ENCODE measurements around the gene SLC25A45. TPM values are rescaled to one million over a fixed set of nuclear protein-coding genes. Genes with fewer than 3 reads are reported as not detected.

Gene SLC25A45
- total and polyA plus RNA-seq, 9 donors: 2.7 to 8.7 (median 3.4) TPM

DNA sequence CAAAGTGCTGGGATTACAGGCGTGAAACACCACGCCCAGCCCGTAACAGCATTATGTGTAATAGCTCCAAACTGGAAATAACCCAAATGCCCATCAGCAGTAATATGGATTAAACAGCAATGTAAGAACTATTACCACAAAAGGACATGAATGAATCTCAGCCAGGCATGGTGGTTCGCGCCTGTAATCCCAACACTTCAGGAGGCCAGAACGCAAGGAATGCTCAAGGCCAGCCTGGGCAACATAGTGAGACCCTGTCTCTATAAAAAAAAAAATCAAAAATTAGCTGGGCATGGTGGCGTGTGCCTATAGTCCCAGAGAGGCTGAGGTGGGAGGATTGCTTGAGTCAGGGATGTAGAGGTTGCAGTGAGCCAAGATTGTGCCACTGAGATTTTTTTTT lies 51.9 kb downstream of the SLC25A45 start:
- TF ChIP-seq POLR2A (IDR thresholded peaks at IDR 0.05) (no peak), EP300 (IDR thresholded peaks at IDR 0.05) (no peak)
- TF ChIP-seq, protein P1, sequence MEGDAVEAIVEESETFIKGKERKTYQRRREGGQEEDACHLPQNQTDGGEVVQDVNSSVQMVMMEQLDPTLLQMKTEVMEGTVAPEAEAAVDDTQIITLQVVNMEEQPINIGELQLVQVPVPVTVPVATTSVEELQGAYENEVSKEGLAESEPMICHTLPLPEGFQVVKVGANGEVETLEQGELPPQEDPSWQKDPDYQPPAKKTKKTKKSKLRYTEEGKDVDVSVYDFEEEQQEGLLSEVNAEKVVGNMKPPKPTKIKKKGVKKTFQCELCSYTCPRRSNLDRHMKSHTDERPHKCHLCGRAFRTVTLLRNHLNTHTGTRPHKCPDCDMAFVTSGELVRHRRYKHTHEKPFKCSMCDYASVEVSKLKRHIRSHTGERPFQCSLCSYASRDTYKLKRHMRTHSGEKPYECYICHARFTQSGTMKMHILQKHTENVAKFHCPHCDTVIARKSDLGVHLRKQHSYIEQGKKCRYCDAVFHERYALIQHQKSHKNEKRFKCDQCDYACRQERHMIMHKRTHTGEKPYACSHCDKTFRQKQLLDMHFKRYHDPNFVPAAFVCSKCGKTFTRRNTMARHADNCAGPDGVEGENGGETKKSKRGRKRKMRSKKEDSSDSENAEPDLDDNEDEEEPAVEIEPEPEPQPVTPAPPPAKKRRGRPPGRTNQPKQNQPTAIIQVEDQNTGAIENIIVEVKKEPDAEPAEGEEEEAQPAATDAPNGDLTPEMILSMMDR (IDR thresholded peaks at IDR 0.05): no peak
- H3K27me3 ChIP-seq: no peaks in the 10 kb centered on the region
- intact Hi-C loops (cut with DNase I): loop anchor here in 1 of 4 donors (2.0 kb wide), 1 partner anchor 56 kb away; no protein-coding TSS in a partner anchor
- 64 to 79% (median 74%) methylated on average over 7 of the region's 7 CpGs for WGBS, 3 donors
- no peak overlapping the region for H3K27ac ChIP-seq
- no peaks in the 10 kb centered on the region for H3K9me3 ChIP-seq
- H3K4me1 ChIP-seq (ENCODE audit: insufficient read depth): peaks cover 6% of the 10 kb centered on the region
- DNase-seq: no peak
- no peak overlapping the region for H3K4me3 ChIP-seq
- no peaks in the 10 kb centered on the region for H3K36me3 ChIP-seq

DNA sequence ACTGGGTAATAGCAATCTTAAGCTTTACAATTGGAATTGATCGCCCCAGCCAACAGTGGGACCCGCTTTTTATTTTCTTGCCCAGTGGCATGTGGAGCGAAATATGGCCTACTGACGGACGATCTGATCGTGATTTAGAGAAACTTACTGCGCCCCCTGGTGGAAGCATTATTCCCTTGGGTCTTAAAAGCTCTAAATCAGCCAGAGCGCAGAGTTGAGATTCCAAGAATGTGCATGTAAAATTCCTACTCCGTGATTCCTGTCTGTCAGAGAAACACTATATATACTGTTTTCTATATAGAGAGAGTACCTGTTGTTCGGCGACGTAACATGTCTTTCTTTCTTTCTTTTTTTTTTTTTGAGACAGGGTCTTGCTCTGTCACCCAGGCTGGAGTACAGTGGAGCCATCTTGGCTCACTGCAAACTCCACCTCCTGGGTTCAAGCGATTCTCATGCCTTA lies 52.5 kb downstream of the SLC25A45 start:
- DNase-seq: peak; percentile 77 to 94 (median 85)
- peaks cover 2% of the 10 kb centered on the region for H3K4me1 ChIP-seq (ENCODE audit: insufficient read depth)
- no peak overlapping the region for H3K27ac ChIP-seq
- TF ChIP-seq, protein P1 (IDR thresholded peaks at IDR 0.05): peak; percentile 66 to 81 (median 80)
- TF ChIP-seq EP300 (IDR thresholded peaks at IDR 0.05): no peak
- H3K4me3 ChIP-seq: no peak overlapping the region
- H3K9me3 ChIP-seq: no peaks in the 10 kb centered on the region
- WGBS, 3 donors: 3 to 5% (median 4%) methylated on average over 13 of the region's 13 CpGs
- intact Hi-C loops (cut with DNase I): loop anchor here in 1 of 4 donors (2.0 kb wide), 1 partner anchor 55 kb away; no protein-coding TSS in a partner anchor
- H3K27me3 ChIP-seq: no peaks in the 10 kb centered on the region
- H3K36me3 ChIP-seq: no peaks in the 10 kb centered on the region

DNA sequence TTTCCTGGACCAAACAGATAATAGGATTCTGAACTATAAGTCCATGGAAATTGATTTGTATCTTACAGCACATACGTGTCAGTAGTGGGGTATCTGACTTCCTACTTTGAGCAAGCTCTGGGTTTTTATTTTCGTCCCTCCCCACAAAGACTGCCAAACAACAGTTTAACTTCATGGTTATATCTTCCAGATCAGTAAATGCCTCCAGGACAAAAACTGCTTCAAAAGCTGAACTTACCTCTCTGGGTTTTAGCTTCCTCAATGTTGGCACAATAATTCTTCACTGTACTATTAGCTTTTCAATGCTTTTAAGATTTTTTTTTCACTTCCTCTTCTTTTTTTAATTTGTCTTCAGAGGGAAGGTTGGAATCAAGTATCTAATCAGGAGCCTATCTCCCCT lies 53.0 kb downstream of the SLC25A45 start:
- Histone ChIP-seq H3K27ac (no peak overlapping the region), H3K27me3 (no peaks in the 10 kb centered on the region), H3K36me3 (no peaks in the 10 kb centered on the region), H3K9me3 (no peaks in the 10 kb centered on the region), H3K4me1 (ENCODE audit: insufficient read depth) (no peaks in the 10 kb centered on the region), H3K4me3 (no peak overlapping the region)
- 57 to 69% (median 59%) methylated on average over 2 of the region's 2 CpGs for WGBS, 3 donors
- TF ChIP-seq, protein P1 (IDR thresholded peaks at IDR 0.05): no peak
- no peak for TF ChIP-seq EP300 (IDR thresholded peaks at IDR 0.05)
- no peak for TF ChIP-seq POLR2A (IDR thresholded peaks at IDR 0.05)
- intact Hi-C loops (cut with DNase I): no loop called here
- no peak for DNase-seq

DNA sequence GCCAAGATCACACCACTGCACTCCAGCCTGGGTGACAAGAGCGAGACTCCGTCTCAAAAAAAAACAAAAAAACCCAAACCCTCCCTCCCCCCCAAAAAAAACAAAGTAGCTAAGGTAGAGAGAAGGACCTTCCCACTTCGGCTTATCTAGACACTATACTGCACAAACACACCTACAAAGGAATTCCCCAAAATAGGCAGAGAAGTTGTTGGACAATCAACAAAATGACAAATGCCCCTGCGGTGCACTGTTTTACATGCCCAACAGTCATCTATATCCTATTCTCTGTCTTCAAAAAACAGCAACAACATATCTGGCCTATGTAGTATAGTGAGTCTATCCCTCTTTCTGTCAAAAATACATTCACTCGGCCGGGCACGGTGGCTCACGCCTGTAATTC lies 55.4 kb downstream of the SLC25A45 start:
- Histone ChIP-seq H3K27me3 (no peaks in the 10 kb centered on the region), H3K4me3 (no peak overlapping the region), H3K9me3 (no peaks in the 10 kb centered on the region), H3K27ac (no peak overlapping the region), H3K4me1 (ENCODE audit: insufficient read depth) (no peaks in the 10 kb centered on the region), H3K36me3 (no peaks in the 10 kb centered on the region)
- no peak for DNase-seq
- TF ChIP-seq EP300 (IDR thresholded peaks at IDR 0.05) (no peak), POLR2A (IDR thresholded peaks at IDR 0.05) (no peak)
- TF ChIP-seq, protein P1 (IDR thresholded peaks at IDR 0.05): no peak
- intact Hi-C loops (cut with DNase I): no loop called here
- WGBS, 3 donors: 69 to 84% (median 69%) methylated on average over 8 of the region's 8 CpGs
